Gastroesophageal sphincter (tissue), 4 donors: ENCODE results near the gene PPP1R1A. TPM values are rescaled to one million over a fixed set of nuclear protein-coding genes. Genes with fewer than 3 reads are reported as not detected.

Experiments
- ATAC-seq: fragments of 150-250 bp; one replicate; pipeline ENCODE4 v1.9.1; 2016; ENCODE audit warnings: mild to moderate bottlenecking, moderate library complexity
- H3K27ac ChIP-seq, 4 donors: fragments of 200-600 bp; sonication (generic) in 3 of 4; 1 replicate in 3 of 4; 2 replicates in 1 of 4; pipeline ENCODE4 v1.5.1; 2016 to 2019
- H3K27me3 ChIP-seq: fragments of 200-600 bp; sonication (generic); one replicate; pipeline ENCODE4 v1.5.1; 2019
- H3K36me3 ChIP-seq, 2 donors: fragments of 200-600 bp; sonication (generic); one replicate each; pipeline ENCODE4 v1.5.1; 2019; ENCODE audit warnings: control low read depth in 1 of 2
- H3K4me1 ChIP-seq, 3 donors: fragments of 200-600 bp; sonication (generic); 1 replicate in 2 of 3; 2 replicates in 1 of 3; pipeline ENCODE4 v1.5.1; 2016 to 2019; ENCODE audit warnings: control low read depth in 2 of 3
- H3K4me3 ChIP-seq, 2 donors: fragments of 200-600 bp; sonication (generic); one replicate each; pipeline ENCODE4 v1.5.1; 2019; ENCODE audit warnings: mild to moderate bottlenecking in 1 of 2, moderate library complexity in 1 of 2
- H3K9me3 ChIP-seq, 3 donors: fragments of 200-600 bp; sonication (generic); one replicate each; pipeline ENCODE4 v1.5.1; 2017 to 2019; ENCODE audit warnings: control low read depth in 2 of 3
- EP300 ChIP-seq: sonication (generic); formaldehyde crosslinking; IDR thresholded peaks from one replicate; pipeline ENCODE4 v1.6.1; 2017; ENCODE audit warnings: antibody characterized with exemption, mild to moderate bottlenecking
- POLR2A ChIP-seq, 2 donors: fragments of 450-650 bp; IDR thresholded peaks; one replicate each; pipeline ENCODE4 v1.6.1; 2017; ENCODE audit warnings: antibody characterized with exemption in 2 of 2, mild to moderate bottlenecking in 2 of 2, moderate library complexity in 1 of 2
- POLR2AphosphoS5 ChIP-seq: sonication (generic); formaldehyde crosslinking; IDR thresholded peaks from one replicate; pipeline ENCODE4 v1.6.1; 2017; ENCODE audit warnings: antibody characterized with exemption
- WGBS, 2 donors: methylation state at CpG; one replicate each; pipeline ENCODE4 v1.1.5; 2018; ENCODE audit warnings: low coverage in 1 of 2; 5-methylcytosine and 5-hydroxymethylcytosine counted together
- total RNA-seq, 4 donors: library from RNA; depleted of rRNA; stranded (reverse); fragments of >200 nt; gene quantifications; one replicate each; pipeline ENCODE4 v1.1.0, GENCODE V29; 2016
- TF ChIP-seq, protein P1 (sequence below), 4 experiments: fragments of 200-600 bp in 2 of 4; fragments of 450-650 bp in 2 of 4; sonication (generic) in 1 of 4; IDR thresholded peaks; one replicate each; pipeline ENCODE4 v1.5.1; 2017 to 2019; ENCODE audit warnings: antibody characterized with exemption in 4 of 4, mild to moderate bottlenecking in 2 of 4, moderate library complexity in 2 of 4

Gene PPP1R1A
- total RNA-seq, 4 donors from 2014 or later, result 2.5 to 27.9 (median 18.0) TPM

DNA sequence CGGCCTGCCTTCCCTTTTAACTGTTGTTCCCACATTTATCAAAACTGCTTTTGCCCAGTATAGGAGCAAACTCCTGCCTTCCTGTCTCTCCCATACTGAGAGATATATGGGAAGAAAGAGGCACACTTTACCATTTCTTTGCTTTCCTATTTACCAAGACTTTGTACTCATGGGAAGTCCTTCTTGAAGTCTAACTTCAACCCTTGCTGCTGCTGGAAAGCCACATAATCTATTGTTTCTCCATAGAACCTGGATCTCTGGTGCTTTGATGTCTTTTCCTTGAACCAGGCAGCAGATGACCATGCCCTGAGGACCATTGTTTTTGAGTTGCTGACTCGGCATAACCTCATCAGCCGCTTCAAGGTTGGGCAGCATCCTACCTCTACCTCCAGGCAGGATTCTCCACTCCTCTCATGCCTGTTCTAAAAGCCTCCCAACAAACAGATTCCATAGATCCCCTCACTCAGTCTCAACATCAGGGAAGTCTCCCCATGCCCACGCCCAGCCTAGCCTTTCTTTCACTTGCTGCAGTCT lies 18.4 kb downstream of the PPP1R1A start:
- Histone ChIP-seq H3K4me3 (no peak overlapping the region), H3K4me1 (peaks cover 0 to 20% (median 3%) of the 10 kb centered on the region in 3 donors), H3K36me3 (peaks cover 0 to 56% of the 10 kb centered on the region in 2 donors), H3K9me3 (no peaks in the 10 kb centered on the region), H3K27ac (no peak overlapping the region), H3K27me3 (no peaks in the 10 kb centered on the region)
- 97 to 100% methylated on average over 3 to 4 of the region's 4 CpGs for WGBS, 2 donors
- ATAC-seq, result no peak
- TF ChIP-seq EP300 (no peak), POLR2A (IDR thresholded peaks at IDR 0.05) (no peak), POLR2AphosphoS5 (no peak)
- TF ChIP-seq, protein P1, sequence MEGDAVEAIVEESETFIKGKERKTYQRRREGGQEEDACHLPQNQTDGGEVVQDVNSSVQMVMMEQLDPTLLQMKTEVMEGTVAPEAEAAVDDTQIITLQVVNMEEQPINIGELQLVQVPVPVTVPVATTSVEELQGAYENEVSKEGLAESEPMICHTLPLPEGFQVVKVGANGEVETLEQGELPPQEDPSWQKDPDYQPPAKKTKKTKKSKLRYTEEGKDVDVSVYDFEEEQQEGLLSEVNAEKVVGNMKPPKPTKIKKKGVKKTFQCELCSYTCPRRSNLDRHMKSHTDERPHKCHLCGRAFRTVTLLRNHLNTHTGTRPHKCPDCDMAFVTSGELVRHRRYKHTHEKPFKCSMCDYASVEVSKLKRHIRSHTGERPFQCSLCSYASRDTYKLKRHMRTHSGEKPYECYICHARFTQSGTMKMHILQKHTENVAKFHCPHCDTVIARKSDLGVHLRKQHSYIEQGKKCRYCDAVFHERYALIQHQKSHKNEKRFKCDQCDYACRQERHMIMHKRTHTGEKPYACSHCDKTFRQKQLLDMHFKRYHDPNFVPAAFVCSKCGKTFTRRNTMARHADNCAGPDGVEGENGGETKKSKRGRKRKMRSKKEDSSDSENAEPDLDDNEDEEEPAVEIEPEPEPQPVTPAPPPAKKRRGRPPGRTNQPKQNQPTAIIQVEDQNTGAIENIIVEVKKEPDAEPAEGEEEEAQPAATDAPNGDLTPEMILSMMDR (IDR thresholded peaks at IDR 0.05), result no peak

GRCh38 chr12:54569072-54569471 lies 19.4 kb downstream of the PPP1R1A start:
- Histone ChIP-seq H3K27ac (no peak overlapping the region), H3K27me3 (no peaks in the 10 kb centered on the region), H3K4me3 (no peak overlapping the region), H3K9me3 (no peaks in the 10 kb centered on the region), H3K36me3 (peaks cover 0 to 46% of the 10 kb centered on the region in 2 donors), H3K4me1 (peaks cover 0 to 30% (median 3%) of the 10 kb centered on the region in 3 donors)
- ATAC-seq, result no peak
- 88 to 96% methylated on average over 6 to 11 of the region's 14 CpGs for WGBS, 2 donors
- TF ChIP-seq, protein P1 (IDR thresholded peaks at IDR 0.05), result no peak
- TF ChIP-seq EP300, result no peak
- no peak for TF ChIP-seq POLR2AphosphoS5
- TF ChIP-seq POLR2A (IDR thresholded peaks at IDR 0.05), result no peak

- Histone ChIP-seq H3K4me3 (no peak overlapping the region), H3K27ac (peak overlapping the region in 1 of 4 donors; percentile 46), H3K4me1 (peaks cover 0 to 53% (median 3%) of the 10 kb centered on the region in 3 donors), H3K9me3 (no peaks in the 10 kb centered on the region), H3K36me3 (peaks cover 0 to 27% of the 10 kb centered on the region in 2 donors), H3K27me3 (no peaks in the 10 kb centered on the region)
- WGBS, 2 donors, result 49 to 54% methylated on average over 5 of the region's 5 CpGs
- TF ChIP-seq EP300 (no peak), POLR2AphosphoS5 (no peak), POLR2A (IDR thresholded peaks at IDR 0.05) (no peak)
- TF ChIP-seq, protein P1 (IDR thresholded peaks at IDR 0.05), result no peak
- ATAC-seq, result no peak
These were observed 21.7 kb downstream of the PPP1R1A start for GRCh38 chr12:54566792-54567191.

DNA sequence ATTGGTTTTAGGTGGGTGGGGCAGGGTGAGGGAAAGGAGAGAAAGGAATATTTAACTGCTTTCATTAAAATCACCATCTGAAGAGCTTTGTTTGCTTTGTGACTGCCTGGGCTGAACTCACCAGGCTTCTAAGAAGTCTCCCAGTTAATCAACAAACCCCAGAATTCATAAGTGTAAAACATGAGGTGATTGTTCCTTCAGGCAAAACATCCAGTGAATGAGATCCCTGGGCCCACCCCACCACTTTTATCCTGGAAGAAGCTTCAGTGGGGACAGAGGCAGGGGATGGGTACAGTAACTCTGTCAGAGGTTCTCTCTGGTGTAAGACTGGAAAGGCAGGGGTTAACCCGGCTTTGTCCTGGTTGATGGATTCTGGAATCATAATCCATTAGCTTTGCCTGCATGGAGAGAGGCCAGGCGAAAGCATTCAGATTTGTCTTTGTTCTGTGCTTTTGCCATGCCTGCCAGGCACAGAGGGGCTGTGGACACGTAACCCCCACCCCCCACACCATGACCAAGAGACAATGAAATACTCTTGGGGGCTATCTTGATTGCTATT lies 22.4 kb downstream of the PPP1R1A start:
- Histone ChIP-seq H3K4me3 (no peak overlapping the region), H3K36me3 (peaks cover 0 to 22% of the 10 kb centered on the region in 2 donors), H3K9me3 (no peaks in the 10 kb centered on the region), H3K27me3 (no peaks in the 10 kb centered on the region), H3K4me1 (peaks cover 0 to 60% (median 3%) of the 10 kb centered on the region in 3 donors), H3K27ac (peak overlapping the region in 2 of 4 donors; percentile 17 to 46)
- WGBS, 2 donors, result 24 to 53% methylated on average over 3 of the region's 3 CpGs
- no peak for TF ChIP-seq POLR2A (IDR thresholded peaks at IDR 0.05)
- TF ChIP-seq EP300, result no peak
- TF ChIP-seq POLR2AphosphoS5, result no peak
- TF ChIP-seq, protein P1 (IDR thresholded peaks at IDR 0.05), result no peak
- ATAC-seq, result no peak
